GM12878 (cell line): ENCODE data around the gene POLR2L. TPM values are rescaled to one million over a fixed set of nuclear protein-coding genes. Genes with fewer than 3 reads are reported as not detected.

Experiments
- ATAC-seq: fragments of 200-7000 bp; cut with Tn5 transposase; 3 replicates; pipeline ENCODE4 v1.9.1; 2020; ENCODE audit warnings: mild to moderate bottlenecking, moderate library complexity
- BruUV-seq: library from RNA; stranded (reverse); fragments of 400-500 nt; replicated peaks from 2 replicates; lab custom pipeline; 2021; lab: Mats Ljungman, UMichigan
- CTCF ChIA-PET: fragments of 300-600 bp; sonication (Branson Sonifier 250); formaldehyde crosslinking; extraction: SDS; loops from one replicate; lab custom pipeline; 2021; ENCODE audit warnings: inconsistent platforms; lab: Yijun Ruan, JAX
- POLR2A ChIA-PET: fragments of 350-600 bp; formaldehyde crosslinking; extraction: SDS; loops from one replicate; lab custom pipeline; 2021; ENCODE audit warnings: inconsistent platforms; lab: Charles Lee
- RAD21 ChIA-PET: fragments of 300-600 bp; sonication (Branson Sonifier 250); formaldehyde crosslinking; loops from one replicate; lab custom pipeline; 2023; ENCODE audit warnings: antibody characterized with exemption; ENCODE audit not compliant: unreplicated experiment; lab: Charles Lee
- SMC1A ChIA-PET: fragments of 300-600 bp; sonication (Branson Sonifier 250); formaldehyde crosslinking; loops from one replicate; lab custom pipeline; 2023; ENCODE audit not compliant: unreplicated experiment, uncharacterized antibody; lab: Charles Lee
- DNase-seq: peaks from one replicate; pipeline ENCODE4 v3.0.0-alpha.2; 2011; ENCODE audit warnings: low read depth, low spot score
- FAIRE-seq: peaks from 3 replicates; lab custom pipeline; 2011; peaks lifted over from hg19 to GRCh38; lab: Jason Lieb, UNC
- H2AFZ ChIP-seq: 2 replicates; pipeline ENCODE4 v1.6.0; 2011; ENCODE audit warnings: low read depth, low read length, control low read depth; ENCODE audit not compliant: control insufficient read depth
- H3K27ac ChIP-seq: 2 replicates; pipeline ENCODE4 v1.5.1; 2011; ENCODE audit warnings: control low read depth; ENCODE audit not compliant: control insufficient read depth, insufficient read depth
- H3K27me3 ChIP-seq, 2 experiments: replicated peaks in 1 of 2; 2 replicates each; pipeline versions ENCODE4 v1.6.0 to v1.6.1; 2011; ENCODE audit warnings: low read length in 1 of 2; ENCODE audit not compliant: control insufficient read depth in 2 of 2, insufficient read depth in 2 of 2
- H3K36me3 ChIP-seq, 2 experiments: 2 replicates each; pipeline ENCODE4 v1.5.1; 2011; ENCODE audit warnings: low read length in 1 of 2; ENCODE audit not compliant: control insufficient read depth in 2 of 2, insufficient read depth in 2 of 2
- H3K4me1 ChIP-seq: 2 replicates; pipeline ENCODE4 v1.6.1; 2011; ENCODE audit warnings: mild to moderate bottlenecking, low read length, moderate library complexity, mixed read lengths; ENCODE audit not compliant: control insufficient read depth, insufficient read depth
- H3K4me2 ChIP-seq: 2 replicates; pipeline ENCODE4 v1.6.0; 2011; ENCODE audit warnings: control low read depth; ENCODE audit not compliant: control insufficient read depth, insufficient read depth
- H3K4me3 ChIP-seq: fragments of 200-600 bp; sonication (generic); 2 replicates; pipeline ENCODE4 v1.5.1; 2016
- H3K79me2 ChIP-seq: 2 replicates; pipeline ENCODE4 v1.6.0; 2011; ENCODE audit warnings: low read length; ENCODE audit not compliant: control insufficient read depth, insufficient read depth
- H3K9ac ChIP-seq: 2 replicates; pipeline ENCODE4 v1.8.0; 2011; ENCODE audit warnings: low read length, control low read depth, mixed read lengths; ENCODE audit not compliant: control insufficient read depth, insufficient read depth
- H3K9me3 ChIP-seq: replicated peaks from 3 replicates; pipeline ENCODE4 v1.5.1; 2011; ENCODE audit warnings: mild to moderate bottlenecking, low read length; ENCODE audit not compliant: control insufficient read depth, insufficient read depth
- H4K20me1 ChIP-seq: 2 replicates; pipeline ENCODE4 v1.6.0; 2011; ENCODE audit not compliant: control insufficient read depth, insufficient read depth
- BACH1 ChIP-seq: fragments of 450-650 bp; IDR thresholded peaks from 2 replicates; pipeline ENCODE4 v1.6.1; 2017; ENCODE audit warnings: mild to moderate bottlenecking, borderline replicate concordance
- BRCA1 ChIP-seq: IDR thresholded peaks from 2 replicates; pipeline ENCODE4 v1.6.1; 2011; ENCODE audit warnings: low read depth, low read length, improper control_type of control experiment
- CHD4 ChIP-seq: fragments of 200-600 bp; sonication (generic); IDR thresholded peaks from 2 replicates; pipeline ENCODE4 v1.6.1; 2016; ENCODE audit warnings: mild to moderate bottlenecking
- CREB1 ChIP-seq: IDR thresholded peaks from 2 replicates; pipeline ENCODE4 v1.6.1; 2012; ENCODE audit warnings: low read depth, mild to moderate bottlenecking, inconsistent platforms
- NR2C1 ChIP-seq: fragments of 450-650 bp; IDR thresholded peaks from 2 replicates; pipeline ENCODE4 v1.6.1; 2017; ENCODE audit warnings: antibody characterized with exemption, mild to moderate bottlenecking, moderate library complexity
- POLR2A ChIP-seq: IDR thresholded peaks from 2 replicates; pipeline ENCODE4 v1.6.1; 2011; ENCODE audit warnings: low read depth, mild to moderate bottlenecking, low read length
- RELA ChIP-seq: fragments of 450-650 bp; IDR thresholded peaks from 2 replicates; pipeline ENCODE4 v1.8.0; 2014; ENCODE audit warnings: borderline replicate concordance; ENCODE audit not compliant: partially characterized antibody
- SPI1 ChIP-seq: IDR thresholded peaks from 2 replicates; pipeline ENCODE4 v1.6.1; 2011; ENCODE audit warnings: low read depth, mild to moderate bottlenecking, low read length, moderate library complexity, borderline replicate concordance; ENCODE audit not compliant: insufficient read depth
- TAF1 ChIP-seq: IDR thresholded peaks from 2 replicates; pipeline ENCODE4 v1.6.1; 2011; ENCODE audit warnings: mild to moderate bottlenecking, low read depth, low read length, borderline replicate concordance
- WGBS: methylation state at CpG from one replicate; pipeline ENCODE4 v1.1.6; 2016; ENCODE audit warnings: low lambda C conversion rate; ENCODE audit not compliant: insufficient replicate concordance, insufficient coverage; ENCODE audit errors: missing lambda C conversion rate; 5-methylcytosine and 5-hydroxymethylcytosine counted together
- in situ Hi-C: fragments of 300-500 bp; cut with MboI; formaldehyde crosslinking; loops from 9 replicates; pipeline ENCODE4 v1.14.3; 2018; ENCODE audit warnings: mixed read lengths
- intact Hi-C: fragments of 100-400 bp; cut with micrococcal nuclease; formaldehyde crosslinking; loops from one replicate; pipeline ENCODE4 v1.14.2; 2022; ENCODE audit not compliant: unreplicated experiment
- polyA plus RNA-seq, 11 experiments: library from polyadenylated mRNA; depleted of rRNA in 4 of 11; unstranded in 6 of 11; stranded (reverse) in 5 of 11; fragments of >200 nt; fragmentation: Nextera tagmentation in 4 of 11; fragmentation: Illumina TruSeq in 1 of 11; extraction: Ambion mirVana in 4 of 11; extraction: Trizol in 1 of 11; gene quantifications; 1 replicate in 1 of 11; 2 replicates in 10 of 11; pipeline versions ENCODE4 v1.2.1 to v1.2.3, GENCODE V29; 2011 to 2016; ENCODE audit warnings: inconsistent platforms in 2 of 11, missing spikeins in 2 of 11, low read depth in 1 of 11
- total RNA-seq, 4 experiments: library from RNA; depleted of rRNA in 3 of 4; stranded (reverse); fragments of >200 nt in 3 of 4; fragmentation: Illumina TruSeq in 1 of 4; extraction: Trizol in 1 of 4; gene quantifications; 2 replicates each; pipeline versions ENCODE4 v1.2.1 to v1.2.3, GENCODE V29; 2013 to 2021
- TF ChIP-seq, protein P1 (sequence below): fragments of 450-650 bp; IDR thresholded peaks from 2 replicates; pipeline ENCODE4 v1.6.1; 2017; ENCODE audit warnings: mild to moderate bottlenecking, moderate library complexity

Gene POLR2L
- total and polyA plus RNA-seq, 10 of the 15 experiments (the other 5 are each of a cell fraction or from before 2014, with no cell fraction given), result 23.1 to 497 (median 125) TPM

DNA sequence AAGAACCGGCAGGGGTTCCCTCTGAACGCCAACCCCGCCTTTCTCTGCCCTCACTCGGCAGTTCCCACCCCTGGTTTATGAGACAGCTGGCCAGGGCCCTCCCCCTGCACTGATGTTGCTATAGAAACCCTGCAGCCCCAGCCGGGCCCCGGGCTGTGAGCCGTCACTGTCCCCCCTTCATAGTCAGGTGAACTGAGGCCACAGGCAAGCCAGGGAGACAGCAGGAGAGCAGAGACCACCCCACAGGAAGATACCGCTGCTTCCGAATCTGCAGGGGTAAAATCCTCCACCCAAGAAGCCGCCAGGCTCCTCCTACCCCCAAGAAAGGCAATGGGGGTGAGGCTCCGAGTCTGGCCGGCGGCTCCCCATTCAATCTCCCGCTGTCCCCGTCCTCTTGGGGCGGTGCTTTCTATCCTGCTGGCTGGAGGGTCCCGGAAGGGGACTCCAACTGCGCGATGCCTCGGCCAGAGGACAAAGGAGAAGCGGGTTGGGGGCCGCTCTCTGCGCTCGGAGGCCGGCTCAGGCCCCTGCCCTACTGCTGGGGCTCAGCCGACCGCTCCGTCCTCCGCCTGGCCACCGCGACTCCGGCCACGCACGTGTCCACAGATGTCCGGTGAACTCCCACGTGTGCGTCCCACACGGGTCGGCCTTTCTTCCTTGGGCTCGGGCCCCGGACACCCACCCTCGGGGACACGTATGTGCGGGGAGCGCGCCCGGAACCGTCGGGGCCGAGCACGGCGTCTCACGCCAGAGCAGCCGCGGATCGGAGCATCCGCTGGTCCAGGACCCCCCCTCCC, 44.8 kb downstream of the POLR2L start (continued):
- TF ChIP-seq SPI1 (no peak), POLR2A (peak; percentile 71)
- TF ChIP-seq, protein P1, sequence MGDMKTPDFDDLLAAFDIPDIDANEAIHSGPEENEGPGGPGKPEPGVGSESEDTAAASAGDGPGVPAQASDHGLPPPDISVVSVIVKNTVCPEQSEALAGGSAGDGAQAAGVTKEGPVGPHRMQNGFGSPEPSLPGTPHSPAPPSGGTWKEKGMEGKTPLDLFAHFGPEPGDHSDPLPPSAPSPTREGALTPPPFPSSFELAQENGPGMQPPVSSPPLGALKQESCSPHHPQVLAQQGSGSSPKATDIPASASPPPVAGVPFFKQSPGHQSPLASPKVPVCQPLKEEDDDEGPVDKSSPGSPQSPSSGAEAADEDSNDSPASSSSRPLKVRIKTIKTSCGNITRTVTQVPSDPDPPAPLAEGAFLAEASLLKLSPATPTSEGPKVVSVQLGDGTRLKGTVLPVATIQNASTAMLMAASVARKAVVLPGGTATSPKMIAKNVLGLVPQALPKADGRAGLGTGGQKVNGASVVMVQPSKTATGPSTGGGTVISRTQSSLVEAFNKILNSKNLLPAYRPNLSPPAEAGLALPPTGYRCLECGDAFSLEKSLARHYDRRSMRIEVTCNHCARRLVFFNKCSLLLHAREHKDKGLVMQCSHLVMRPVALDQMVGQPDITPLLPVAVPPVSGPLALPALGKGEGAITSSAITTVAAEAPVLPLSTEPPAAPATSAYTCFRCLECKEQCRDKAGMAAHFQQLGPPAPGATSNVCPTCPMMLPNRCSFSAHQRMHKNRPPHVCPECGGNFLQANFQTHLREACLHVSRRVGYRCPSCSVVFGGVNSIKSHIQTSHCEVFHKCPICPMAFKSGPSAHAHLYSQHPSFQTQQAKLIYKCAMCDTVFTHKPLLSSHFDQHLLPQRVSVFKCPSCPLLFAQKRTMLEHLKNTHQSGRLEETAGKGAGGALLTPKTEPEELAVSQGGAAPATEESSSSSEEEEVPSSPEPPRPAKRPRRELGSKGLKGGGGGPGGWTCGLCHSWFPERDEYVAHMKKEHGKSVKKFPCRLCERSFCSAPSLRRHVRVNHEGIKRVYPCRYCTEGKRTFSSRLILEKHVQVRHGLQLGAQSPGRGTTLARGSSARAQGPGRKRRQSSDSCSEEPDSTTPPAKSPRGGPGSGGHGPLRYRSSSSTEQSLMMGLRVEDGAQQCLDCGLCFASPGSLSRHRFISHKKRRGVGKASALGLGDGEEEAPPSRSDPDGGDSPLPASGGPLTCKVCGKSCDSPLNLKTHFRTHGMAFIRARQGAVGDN, result 0 out of 2 replicates have a peak, but pooled peaks have one; percentile 15

DNA sequence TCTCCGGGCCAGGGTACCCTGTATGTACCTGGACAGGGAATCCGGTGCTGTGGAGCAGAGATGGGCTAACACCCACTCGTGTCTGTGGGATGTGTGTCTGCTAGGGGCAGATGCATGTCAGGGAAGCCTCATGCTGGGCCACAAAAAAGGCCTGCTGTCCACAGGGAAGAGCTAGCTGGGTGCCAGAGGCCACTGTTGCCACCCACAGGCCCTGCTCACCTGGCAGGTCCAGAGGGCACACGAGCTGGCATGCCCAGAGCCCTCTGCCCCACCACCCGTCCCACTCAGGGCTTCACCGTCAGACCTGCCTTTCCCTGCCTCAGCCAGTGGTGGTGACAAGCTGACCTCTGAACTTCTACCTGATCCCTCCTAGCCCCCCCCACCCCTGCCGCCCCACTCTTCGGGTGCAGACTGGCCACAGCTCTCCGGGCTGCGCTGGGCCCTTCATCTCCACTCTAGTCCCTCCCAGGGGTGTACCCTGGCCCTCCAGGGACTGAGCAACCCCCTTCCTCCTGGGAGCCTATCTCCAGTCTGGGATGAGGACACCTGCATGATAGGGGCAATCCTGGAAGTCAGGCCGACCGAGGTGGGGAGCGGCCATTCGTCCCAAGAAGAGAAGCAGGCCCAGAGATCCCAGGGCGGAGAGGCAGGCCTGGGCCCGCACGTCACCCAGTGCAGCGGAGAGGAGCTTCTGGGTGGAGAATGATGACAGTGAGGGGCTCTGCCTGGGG, 45.6 kb downstream of the POLR2L start:
- H3K4me2 ChIP-seq, result peak overlapping the region; percentile 100
- peaks cover 15% of the 10 kb centered on the region for H3K4me1 ChIP-seq
- H3K9ac ChIP-seq, result peak overlapping the region; percentile 79
- BruUV-seq, result TSS peak; percentile 29
- intact Hi-C loops, result loop anchor here (1.0 to 5.0 kb wide), 2 partner anchors 13 to 49 kb away; partner anchors contain the start of genes RPLP2 and TALDO1
- H2AFZ ChIP-seq, result peak overlapping the region; percentile 92; the same call in 1 of the 2 replicates
- no peaks in the 10 kb centered on the region for H3K27me3 ChIP-seq
- DNase-seq, result no peak
- RAD21 ChIA-PET, result interaction anchor here (0.8 to 2.8 kb wide), 6 partner anchors 23 to 261 kb away, joined by 3 to 14 read pairs (median 4); partner anchors contain the start of genes HRAS and TMEM80
- peaks cover 0 to 12% of the 10 kb centered on the region in 2 experiments; a peak in 2 of 4 replicates for H3K36me3 ChIP-seq
- no peaks in the 10 kb centered on the region for H4K20me1 ChIP-seq
- TF ChIP-seq BACH1, result 0 out of 2 replicates have a peak, but pooled peaks have one; percentile 8
- no peak for TF ChIP-seq RELA
- TF ChIP-seq NR2C1, result 0 out of 2 replicates have a peak, but pooled peaks have one; percentile 9
- TF ChIP-seq CHD4, result no peak
- no peak for TF ChIP-seq BRCA1
- TF ChIP-seq TAF1, result no peak
- TF ChIP-seq POLR2A, result peak; percentile 19
- 0 out of 2 replicates have a peak, but pooled peaks have one; percentile 17 for TF ChIP-seq CREB1
- TF ChIP-seq, all 136 proteins: peak for 4
- Histone ChIP-seq H3K79me2 (peaks cover 30% of the 10 kb centered on the region), H3K9me3 (no peaks in the 10 kb centered on the region), H3K4me3 (peak overlapping the region; percentile 97), H3K27ac (peak overlapping the region; percentile 67)
- ATAC-seq, result no peak
- in situ Hi-C loops, result no loop called here
- ChIA-PET CTCF (interaction anchor here (0.6 to 1.5 kb wide), 7 partner anchors 9 to 242 kb away, joined by 3 to 5 read pairs (median 3); no protein-coding TSS in a partner anchor), SMC1A (interaction anchor here (1.2 kb wide), 1 partner anchor 10 kb away, joined by 3 read pairs; no protein-coding TSS in a partner anchor), POLR2A (interaction anchor here (0.5 to 1.7 kb wide), 11 partner anchors 9 to 228 kb away, joined by 3 to 10 read pairs (median 4); partner anchors contain the start of genes PNPLA2 and RPLP2)
- peak; percentile 52 for FAIRE-seq
- WGBS, result under 1% methylated on average over 18 of the region's 18 CpGs
